Measurements from ENCODE around the gene BDNF. TPM values are rescaled to one million over a fixed set of nuclear protein-coding genes. Genes with fewer than 3 reads are reported as not detected.

Gene BDNF
- total and polyA plus RNA-seq, 2 donors (not counting 1 experiment from before 2014, with no cell fraction given), result 11.2 to 16.7 TPM

DNA sequence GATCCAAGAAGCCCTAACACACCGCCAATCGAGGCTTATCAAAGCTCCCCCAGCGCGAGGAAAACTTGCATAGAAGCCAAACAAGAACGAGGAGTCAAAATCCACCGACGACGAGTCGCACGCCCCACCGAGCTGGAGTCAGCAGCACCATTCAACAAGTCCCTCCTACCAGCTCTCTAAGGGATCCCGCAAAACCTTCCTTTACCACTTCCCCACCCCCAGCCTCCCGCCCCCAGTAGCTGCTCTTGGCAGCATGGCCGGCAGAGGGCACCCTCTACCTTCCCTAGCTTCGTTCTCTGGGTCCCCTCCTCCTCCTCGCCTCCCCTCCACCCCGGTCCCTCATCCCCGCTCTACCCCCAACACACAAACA lies 1.4 kb downstream of the BDNF start:
- no peak for TF ChIP-seq EZH2 (IDR thresholded peaks at IDR 0.05; ENCODE audit: low read length, missing control alignments)
- TF ChIP-seq, protein P1, sequence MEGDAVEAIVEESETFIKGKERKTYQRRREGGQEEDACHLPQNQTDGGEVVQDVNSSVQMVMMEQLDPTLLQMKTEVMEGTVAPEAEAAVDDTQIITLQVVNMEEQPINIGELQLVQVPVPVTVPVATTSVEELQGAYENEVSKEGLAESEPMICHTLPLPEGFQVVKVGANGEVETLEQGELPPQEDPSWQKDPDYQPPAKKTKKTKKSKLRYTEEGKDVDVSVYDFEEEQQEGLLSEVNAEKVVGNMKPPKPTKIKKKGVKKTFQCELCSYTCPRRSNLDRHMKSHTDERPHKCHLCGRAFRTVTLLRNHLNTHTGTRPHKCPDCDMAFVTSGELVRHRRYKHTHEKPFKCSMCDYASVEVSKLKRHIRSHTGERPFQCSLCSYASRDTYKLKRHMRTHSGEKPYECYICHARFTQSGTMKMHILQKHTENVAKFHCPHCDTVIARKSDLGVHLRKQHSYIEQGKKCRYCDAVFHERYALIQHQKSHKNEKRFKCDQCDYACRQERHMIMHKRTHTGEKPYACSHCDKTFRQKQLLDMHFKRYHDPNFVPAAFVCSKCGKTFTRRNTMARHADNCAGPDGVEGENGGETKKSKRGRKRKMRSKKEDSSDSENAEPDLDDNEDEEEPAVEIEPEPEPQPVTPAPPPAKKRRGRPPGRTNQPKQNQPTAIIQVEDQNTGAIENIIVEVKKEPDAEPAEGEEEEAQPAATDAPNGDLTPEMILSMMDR (conservative IDR thresholded peaks at IDR 0.05 in 1 of 2, IDR thresholded peaks at IDR 0.05 in 1 of 2; ENCODE audit: low read depth in 1 of 2, low read length in 2 of 2), result peak; percentile 77 to 81

DNA sequence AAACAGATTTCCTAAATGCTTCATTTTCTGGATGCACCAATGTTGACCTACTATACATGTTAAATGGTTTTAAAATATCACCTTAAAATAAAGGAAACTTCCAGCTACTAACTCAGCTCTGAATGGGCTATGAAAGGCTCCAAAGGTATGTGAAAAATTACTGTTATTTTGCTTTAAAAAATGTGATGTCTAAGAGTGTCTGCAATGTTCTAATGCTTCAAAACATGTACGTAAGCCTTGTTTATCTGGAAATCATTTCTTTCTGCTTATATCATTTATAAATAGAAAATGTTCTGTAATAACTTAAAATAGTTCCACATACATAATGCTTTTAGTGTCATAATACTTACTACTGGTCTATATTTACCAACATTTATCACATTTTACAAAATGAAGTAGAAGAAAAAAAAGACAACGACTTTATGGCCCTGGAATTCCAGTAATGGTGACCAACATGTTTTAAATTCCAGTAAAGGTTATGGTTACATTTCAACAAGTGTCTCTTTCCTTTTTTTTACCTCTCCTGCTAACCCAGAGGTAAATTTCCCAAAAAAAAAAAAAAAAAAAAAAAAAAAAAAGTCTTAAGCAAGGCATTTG lies 2.5 kb downstream of the BDNF start:
- no peak for TF ChIP-seq EZH2 (IDR thresholded peaks at IDR 0.05; ENCODE audit: low read length, missing control alignments)
- TF ChIP-seq, protein P1 (conservative IDR thresholded peaks at IDR 0.05 in 1 of 2, IDR thresholded peaks at IDR 0.05 in 1 of 2; ENCODE audit: low read depth in 1 of 2, low read length in 2 of 2), result no peak
- Histone ChIP-seq H3K4me2 (ENCODE audit: extremely low read depth, insufficient read depth, low read length) (peak overlapping the region; percentile 79), H4K20me1 (ENCODE audit: control insufficient read depth, extremely low read depth, insufficient read depth, low read length) (no peaks in the 10 kb centered on the region), H3K27ac (ENCODE audit: insufficient read depth, low read length) (no peak overlapping the region), H3K9me3 (ENCODE audit: control insufficient read depth, insufficient read depth, low read depth, low read length) (no peaks in the 10 kb centered on the region), H3K36me3 (ENCODE audit: control insufficient read depth, insufficient read depth, low read length) (no peaks in the 10 kb centered on the region), H3K4me3 (replicated peaks in 1 of 4; ENCODE audit: control extremely low read depth in 1 of 4, insufficient read depth in 1 of 4, low read depth in 3 of 4, low read length in 4 of 4) (peak overlapping the region; percentile 59 to 87 (median 77)), H2AFZ (ENCODE audit: low read length) (no peak overlapping the region), H3K4me1 (ENCODE audit: control insufficient read depth, extremely low read depth, insufficient read depth, low read length) (peaks cover 2% of the 10 kb centered on the region), H3K79me2 (ENCODE audit: control insufficient read depth, insufficient read depth, low read length) (peaks cover 41% of the 10 kb centered on the region), H3K9ac (ENCODE audit: insufficient read depth, low read length) (no peak overlapping the region), H3K27me3 (ENCODE audit: control insufficient read depth, insufficient read depth, low read length) (peaks cover 5% of the 10 kb centered on the region)
- DNase-seq (ENCODE audit: low read depth in 2 of 2), result peak in 1 of 2 donors; percentile 66

More for the DNA sequence above, 1.4 kb downstream of the BDNF start:
- Histone ChIP-seq H3K36me3 (ENCODE audit: control insufficient read depth, insufficient read depth, low read length) (no peaks in the 10 kb centered on the region), H3K27me3 (ENCODE audit: control insufficient read depth, insufficient read depth, low read length) (peaks cover 5% of the 10 kb centered on the region), H2AFZ (ENCODE audit: low read length) (peak overlapping the region; percentile 69), H4K20me1 (ENCODE audit: control insufficient read depth, extremely low read depth, insufficient read depth, low read length) (no peaks in the 10 kb centered on the region), H3K9me3 (ENCODE audit: control insufficient read depth, insufficient read depth, low read depth, low read length) (no peaks in the 10 kb centered on the region), H3K4me2 (ENCODE audit: extremely low read depth, insufficient read depth, low read length) (peak overlapping the region; percentile 83), H3K4me3 (replicated peaks in 1 of 4; ENCODE audit: control extremely low read depth in 1 of 4, insufficient read depth in 1 of 4, low read depth in 3 of 4, low read length in 4 of 4) (peak overlapping the region; percentile 75 to 87 (median 84)), H3K9ac (ENCODE audit: insufficient read depth, low read length) (peak overlapping the region; percentile 53), H3K4me1 (ENCODE audit: control insufficient read depth, extremely low read depth, insufficient read depth, low read length) (peaks cover 2% of the 10 kb centered on the region), H3K27ac (ENCODE audit: insufficient read depth, low read length) (peak overlapping the region; percentile 71), H3K79me2 (ENCODE audit: control insufficient read depth, insufficient read depth, low read length) (peaks cover 36% of the 10 kb centered on the region)
- peak; percentile 88 to 90 for DNase-seq (ENCODE audit: low read depth in 2 of 2)

DNA sequence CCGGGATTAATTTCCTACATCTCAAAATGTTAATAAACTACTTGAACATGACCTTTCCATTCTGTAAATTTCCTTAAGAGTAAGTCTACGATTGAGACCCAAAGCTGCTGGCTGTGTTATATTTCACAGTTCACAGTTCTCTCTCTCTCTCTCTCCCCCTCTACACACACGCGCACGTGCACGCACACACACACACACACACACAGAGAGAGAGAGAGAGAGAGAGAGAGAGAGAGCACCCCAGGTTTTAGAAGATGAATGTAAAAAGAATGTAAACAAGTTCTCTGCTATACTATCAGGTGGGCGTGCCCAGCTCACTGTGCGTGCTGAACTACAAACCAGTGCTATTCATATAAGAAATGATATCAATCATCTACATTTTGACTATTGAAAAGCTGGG lies 3.3 kb downstream of the BDNF start:
- Histone ChIP-seq H2AFZ (ENCODE audit: low read length) (no peak overlapping the region), H3K4me3 (replicated peaks in 1 of 4; ENCODE audit: control extremely low read depth in 1 of 4, insufficient read depth in 1 of 4, low read depth in 3 of 4, low read length in 4 of 4) (peak overlapping the region in 3 of 4 experiments; percentile 3 to 87 (median 82)), H3K4me1 (ENCODE audit: control insufficient read depth, extremely low read depth, insufficient read depth, low read length) (peaks cover 2% of the 10 kb centered on the region), H3K4me2 (ENCODE audit: extremely low read depth, insufficient read depth, low read length) (peak overlapping the region; percentile 79), H3K27me3 (ENCODE audit: control insufficient read depth, insufficient read depth, low read length) (peaks cover 3% of the 10 kb centered on the region), H3K27ac (ENCODE audit: insufficient read depth, low read length) (no peak overlapping the region), H3K9ac (ENCODE audit: insufficient read depth, low read length) (no peak overlapping the region), H4K20me1 (ENCODE audit: control insufficient read depth, extremely low read depth, insufficient read depth, low read length) (no peaks in the 10 kb centered on the region), H3K9me3 (ENCODE audit: control insufficient read depth, insufficient read depth, low read depth, low read length) (no peaks in the 10 kb centered on the region), H3K79me2 (ENCODE audit: control insufficient read depth, insufficient read depth, low read length) (peaks cover 43% of the 10 kb centered on the region), H3K36me3 (ENCODE audit: control insufficient read depth, insufficient read depth, low read length) (no peaks in the 10 kb centered on the region)
- TF ChIP-seq, protein P1 (conservative IDR thresholded peaks at IDR 0.05 in 1 of 2, IDR thresholded peaks at IDR 0.05 in 1 of 2; ENCODE audit: low read depth in 1 of 2, low read length in 2 of 2), result no peak
- DNase-seq (ENCODE audit: low read depth in 2 of 2), result peak; percentile 31 to 72
